LHCN-M2 (cell line): ENCODE results near the gene SNRNP27. TPM values are rescaled to one million over a fixed set of nuclear protein-coding genes. Genes with fewer than 3 reads are reported as not detected.
"Not testable (repeated sequence)": the region's sequence is repeated elsewhere in the genome, so short reads cannot be mapped to it uniquely, and the experiment has no call there.

ENCODE experiments used
- DNase-seq: peaks from one replicate; pipeline ENCODE4 v3.0.0-alpha.2; 2012; ENCODE audit warnings: low read depth
- polyA plus RNA-seq: library from polyadenylated mRNA; unstranded; fragments of >200 nt; gene quantifications from one replicate; pipeline ENCODE4 v1.2.1, GENCODE V29; 2012; ENCODE audit warnings: missing spikeins
- total RNA-seq: library from RNA; depleted of rRNA; stranded (reverse); fragments of >200 nt; gene quantifications from 2 replicates; pipeline ENCODE4 v1.2.3, GENCODE V29; 2014; rRNA removed

SNRNP27 gene
- total RNA-seq = 88.6 and 93.7 TPM in 2 replicates
- polyA plus RNA-seq = 45.5 TPM

GRCh38 chr2:69893684-69894551 lies at the start of gene SNRNP27:
Gene SNRNP27 (plus strand): TSS chr2:69893956. CDS start chr2:69893985, 29 bp downstream.
- peak; percentile 80 for DNase-seq

- DNase-seq = no peak
These were observed 49.8 kb upstream of the SNRNP27 start for GRCh38 chr2:69843993-69844392.

- no peak for DNase-seq
These were observed 49.2 kb upstream of the SNRNP27 start for GRCh38 chr2:69844560-69844959.

- DNase-seq = no peak
These were observed 47.3 kb upstream of the SNRNP27 start for GRCh38 chr2:69846182-69847067.

GRCh38 chr2:69847068-69847828 lies 46.5 kb upstream of the SNRNP27 start:
- no peak for DNase-seq

- no peak for DNase-seq
These were observed 45.5 kb upstream of the SNRNP27 start for GRCh38 chr2:69848186-69848790.

GRCh38 chr2:69858261-69858660 lies 35.5 kb upstream of the SNRNP27 start:
- DNase-seq = no peak

- no peak for DNase-seq
These were observed 30.5 kb upstream of the SNRNP27 start for GRCh38 chr2:69863298-69863697.

- no peak for DNase-seq
These were observed 5.3 kb upstream of the SNRNP27 start for GRCh38 chr2:69888451-69888850.

GRCh38 chr2:69889302-69889701 lies 4.5 kb upstream of the SNRNP27 start:
- DNase-seq = no peak

GRCh38 chr2:69890881-69891280 lies 2.9 kb upstream of the SNRNP27 start:
- DNase-seq = no peak

- peak; percentile 15 for DNase-seq
These were observed 825 bp upstream of the SNRNP27 start for GRCh38 chr2:69892838-69893424.

GRCh38 chr2:69894737-69895136 lies 981 bp downstream of the SNRNP27 start:
- DNase-seq = not testable (repeated sequence)

GRCh38 chr2:69902213-69902922 lies 8.6 kb downstream of the SNRNP27 start:
- DNase-seq = no peak

GRCh38 chr2:69907216-69907615 lies 13.5 kb downstream of the SNRNP27 start:
- DNase-seq = no peak

- DNase-seq = peak; percentile 37
These were observed 18.3 kb downstream of the SNRNP27 start for GRCh38 chr2:69911985-69912563.

- DNase-seq = peak; percentile 100
These were observed 20.6 kb downstream of the SNRNP27 start for GRCh38 chr2:69914164-69914949.
